Neutrophil (primary cell): ENCODE results near the gene PLSCR4.
A peak's percentile ranks its signal among the peaks of the same experiment; 100 is the strongest.
"Not testable (repeated sequence)": the region's sequence is repeated elsewhere in the genome, so short reads cannot be mapped to it uniquely, and the experiment has no call there.

Experiments
- H3K27ac ChIP-seq: fragments of 200-600 bp; sonication (generic); 2 replicates; pipeline ENCODE4 v1.5.1; 2016; ENCODE audit warnings: mild to moderate bottlenecking, moderate library complexity
- H3K27me3 ChIP-seq: fragments of 200-600 bp; sonication (generic); 2 replicates; pipeline ENCODE4 v1.6.0; 2016; ENCODE audit warnings: mild to moderate bottlenecking
- H3K36me3 ChIP-seq: fragments of 200-600 bp; sonication (generic); 2 replicates; pipeline ENCODE4 v1.5.1; 2017
- H3K4me1 ChIP-seq, 2 experiments: fragments of 200-600 bp in 1 of 2; sonication (generic) in 1 of 2; 1 replicate in 1 of 2; 2 replicates in 1 of 2; pipeline versions ENCODE4 v1.5.1 to v1.6.1; 2013 to 2016; ENCODE audit warnings: low read depth in 1 of 2, low read length in 1 of 2, mild to moderate bottlenecking in 1 of 2, moderate library complexity in 1 of 2; ENCODE audit not compliant: control insufficient read depth in 1 of 2, insufficient read depth in 1 of 2
- H3K4me3 ChIP-seq, 2 experiments: fragments of 200-600 bp in 1 of 2; sonication (generic) in 1 of 2; 1 replicate in 1 of 2; 2 replicates in 1 of 2; pipeline ENCODE4 v1.5.1; 2013 to 2016; ENCODE audit warnings: low read depth in 1 of 2, low read length in 1 of 2, mild to moderate bottlenecking in 1 of 2, moderate library complexity in 1 of 2
- H3K9me3 ChIP-seq: fragments of 200-600 bp; sonication (generic); 2 replicates; pipeline ENCODE4 v1.5.1; 2016
- CTCF ChIP-seq: fragments of 200-600 bp; sonication (generic); IDR thresholded peaks from 2 replicates; pipeline ENCODE4 v1.5.1; 2016; ENCODE audit warnings: antibody characterized with exemption

The PLSCR4 gene

GRCh38 chr3:146250449-146251382 lies at the start of gene PLSCR4:
TSS of gene PLSCR4 (minus strand) at chr3:146251105. CDS start at chr3:146222071, 29,034 bp downstream.
- H3K27ac ChIP-seq, result no peak within 1 kb of the TSS
- no peaks in the 10 kb centered on the region for H3K9me3 ChIP-seq
- H3K4me3 ChIP-seq, result peak within 1 kb of the TSS; percentile 49 to 53
- H3K4me1 ChIP-seq, result peaks cover 6 to 10% of the 10 kb centered on the region in 2 experiments
- TF ChIP-seq CTCF, result no peak
- no peaks in the 10 kb centered on the region for H3K36me3 ChIP-seq
- peaks cover 47% of the 10 kb centered on the region for H3K27me3 ChIP-seq

- H3K9me3 ChIP-seq, H3K36me3 ChIP-seq, H3K4me3 ChIP-seq, H3K27ac ChIP-seq, H3K4me1 ChIP-seq, H3K27me3 ChIP-seq: not testable (repeated sequence)
Observed at GRCh38 chr3:146293401-146293800, 42.5 kb upstream of the PLSCR4 start.

- no peaks in the 10 kb centered on the region for H3K4me1 ChIP-seq
- H3K36me3 ChIP-seq, result no peaks in the 10 kb centered on the region
- H3K27ac ChIP-seq, result no peak overlapping the region
- no peak for TF ChIP-seq CTCF
- no peaks in the 10 kb centered on the region for H3K27me3 ChIP-seq
- no peak overlapping the region for H3K4me3 ChIP-seq
- no peaks in the 10 kb centered on the region for H3K9me3 ChIP-seq
Observed at GRCh38 chr3:146283781-146284445, 33.0 kb upstream of the PLSCR4 start.

GRCh38 chr3:146280864-146281263 lies 30.0 kb upstream of the PLSCR4 start:
- no peak for TF ChIP-seq CTCF
- no peaks in the 10 kb centered on the region for H3K27me3 ChIP-seq
- no peaks in the 10 kb centered on the region for H3K9me3 ChIP-seq
- H3K36me3 ChIP-seq, result no peaks in the 10 kb centered on the region
- no peak overlapping the region for H3K27ac ChIP-seq
- H3K4me3 ChIP-seq, result no peak overlapping the region
- no peaks in the 10 kb centered on the region for H3K4me1 ChIP-seq

- no peak for TF ChIP-seq CTCF
- Histone ChIP-seq H3K27ac (no peak overlapping the region), H3K4me3 (no peak overlapping the region), H3K36me3 (no peaks in the 10 kb centered on the region), H3K4me1 (no peaks in the 10 kb centered on the region), H3K9me3 (no peaks in the 10 kb centered on the region), H3K27me3 (no peaks in the 10 kb centered on the region)
Observed at GRCh38 chr3:146279951-146280350, 29.0 kb upstream of the PLSCR4 start.

GRCh38 chr3:146279013-146279412 lies 28.1 kb upstream of the PLSCR4 start:
- no peaks in the 10 kb centered on the region for H3K36me3 ChIP-seq
- no peak overlapping the region for H3K27ac ChIP-seq
- H3K4me1 ChIP-seq, result no peaks in the 10 kb centered on the region
- no peak overlapping the region for H3K4me3 ChIP-seq
- H3K27me3 ChIP-seq, result no peaks in the 10 kb centered on the region
- no peak for TF ChIP-seq CTCF
- H3K9me3 ChIP-seq, result no peaks in the 10 kb centered on the region
